HEK293T (cell line): Measurements from ENCODE around the gene ADRA2A.

Experiments used
- CTCF ChIA-PET: fragments of 350-600 bp; formaldehyde crosslinking; extraction: SDS; loops from one replicate; lab custom pipeline; 2021; ENCODE audit warnings: antibody characterized with exemption, inconsistent platforms; lab: Yijun Ruan, JAX
- POLR2A ChIA-PET: fragments of 350-600 bp; formaldehyde crosslinking; extraction: SDS; loops from one replicate; lab custom pipeline; 2020; ENCODE audit warnings: antibody characterized with exemption, inconsistent platforms; lab: Yijun Ruan, JAX
- DNase-seq: peaks from one replicate; pipeline ENCODE4 v3.0.0; 2012; ENCODE audit warnings: mixed read lengths; ENCODE audit errors: extremely low spot score
- ARNT ChIP-seq: fragments of 450-650 bp; IDR thresholded peaks from 2 replicates; pipeline ENCODE4 v1.6.1; 2017; ENCODE audit warnings: mild to moderate bottlenecking
- BHLHE40 ChIP-seq: fragments of 450-650 bp; IDR thresholded peaks from 2 replicates; pipeline ENCODE4 v1.6.1; 2016; ENCODE audit warnings: mild to moderate bottlenecking, moderate library complexity, borderline replicate concordance
- CTBP1 ChIP-seq: fragments of 450-650 bp; IDR thresholded peaks from 2 replicates; pipeline ENCODE4 v1.6.1; 2016; ENCODE audit warnings: borderline replicate concordance
- ELF4 ChIP-seq: fragments of 450-650 bp; IDR thresholded peaks from 2 replicates; pipeline ENCODE4 v1.6.1; 2017; ENCODE audit warnings: antibody characterized with exemption
- FOXA1 ChIP-seq: fragments of 450-650 bp; IDR thresholded peaks from 2 replicates; pipeline ENCODE4 v1.6.1; 2016; ENCODE audit warnings: mild to moderate bottlenecking
- FOXK2 ChIP-seq: fragments of 450-650 bp; IDR thresholded peaks from 2 replicates; pipeline ENCODE4 v1.6.1; 2016; ENCODE audit warnings: mild to moderate bottlenecking
- FOXM1 ChIP-seq: fragments of 450-650 bp; IDR thresholded peaks from 2 replicates; pipeline ENCODE4 v1.6.1; 2017; ENCODE audit warnings: mild to moderate bottlenecking, borderline replicate concordance
- HDGF ChIP-seq: fragments of 450-650 bp; IDR thresholded peaks from 2 replicates; pipeline ENCODE4 v1.6.1; 2017; ENCODE audit warnings: antibody characterized with exemption, borderline replicate concordance
- L3MBTL2 ChIP-seq: fragments of 450-650 bp; conservative IDR thresholded peaks from 2 replicates; pipeline ENCODE4 v1.6.1; 2016; ENCODE audit warnings: mild to moderate bottlenecking
- LEF1 ChIP-seq: fragments of 450-650 bp; IDR thresholded peaks from 2 replicates; pipeline ENCODE4 v1.6.1; 2017; ENCODE audit warnings: mild to moderate bottlenecking, borderline replicate concordance
- NFRKB ChIP-seq: fragments of 450-650 bp; IDR thresholded peaks from 2 replicates; pipeline ENCODE4 v1.6.1; 2016; ENCODE audit warnings: mild to moderate bottlenecking, moderate library complexity
- SP1 ChIP-seq: fragments of 450-650 bp; IDR thresholded peaks from 2 replicates; pipeline ENCODE4 v1.6.1; 2017
- SUZ12 ChIP-seq: fragments of 450-650 bp; IDR thresholded peaks from 2 replicates; pipeline ENCODE4 v1.6.1; 2016; ENCODE audit warnings: mild to moderate bottlenecking
- TARDBP ChIP-seq: fragments of 450-650 bp; IDR thresholded peaks from 2 replicates; pipeline ENCODE4 v1.6.1; 2016
- ZNF384 ChIP-seq: fragments of 450-650 bp; IDR thresholded peaks from 2 replicates; pipeline ENCODE4 v1.6.1; 2016
- TF ChIP-seq, protein P1 (sequence below): fragments of 450-650 bp; IDR thresholded peaks from 2 replicates; pipeline ENCODE4 v1.6.1; 2016

ADRA2A gene

DNA sequence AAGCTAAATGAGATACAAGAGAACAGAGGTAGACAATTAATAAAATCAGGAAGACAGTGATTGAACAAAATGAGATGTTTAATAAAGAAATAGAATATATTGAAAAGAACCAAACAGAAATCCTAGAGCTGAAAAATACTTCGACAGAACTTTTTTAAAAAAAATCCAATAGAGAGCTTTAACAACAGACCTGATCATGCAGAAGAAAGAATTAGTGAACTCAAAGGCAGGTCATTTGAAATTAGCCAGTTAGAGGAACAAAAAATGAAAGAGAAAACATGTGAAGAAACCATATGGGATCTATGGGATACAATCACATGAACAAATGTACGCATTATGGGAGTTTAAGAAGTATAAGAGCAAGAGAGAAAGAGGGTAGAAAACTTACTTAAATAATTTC, 37.3 kb upstream of the ADRA2A start:
- ChIA-PET POLR2A (no interaction called here), CTCF (no interaction called here)
- DNase-seq = no peak
- TF ChIP-seq FOXK2 (no peak), CTBP1 (no peak)

DNA sequence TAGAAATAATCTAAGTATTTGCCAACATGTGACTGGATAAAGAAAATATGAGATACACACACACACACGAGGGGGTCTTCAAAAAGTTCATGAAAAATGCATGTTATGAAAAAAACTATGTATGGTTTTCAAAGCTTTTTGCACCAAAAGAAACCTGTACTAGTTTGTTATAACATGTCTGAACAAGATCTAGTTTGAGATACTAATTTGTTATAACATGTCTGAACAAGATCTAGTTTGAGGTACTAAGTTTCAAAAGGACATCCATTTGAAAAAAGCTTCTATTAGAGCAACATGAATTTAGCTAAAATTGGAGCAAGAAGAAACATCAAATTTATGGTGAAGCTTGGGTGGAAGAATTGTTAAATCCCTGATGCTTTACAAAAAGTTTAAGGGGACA, 19.8 kb upstream of the ADRA2A start:
- POLR2A ChIA-PET = no interaction called here
- no peak for DNase-seq
- TF ChIP-seq ELF4 = no peak
- CTCF ChIA-PET = no interaction called here

GRCh38 chr10:111063471-111063870, 13.4 kb upstream of the ADRA2A start:
- POLR2A ChIA-PET = no interaction called here
- CTCF ChIA-PET = no interaction called here
- no peak for DNase-seq
- TF ChIP-seq BHLHE40 (no peak), TARDBP (no peak), L3MBTL2 (no peak), ZNF384 (no peak), FOXK2 (no peak), CTBP1 (no peak), FOXM1 (no peak), SP1 (no peak), HDGF (no peak), NFRKB (no peak), FOXA1 (no peak), ARNT (no peak), SUZ12 (no peak)
- TF ChIP-seq, protein P1, sequence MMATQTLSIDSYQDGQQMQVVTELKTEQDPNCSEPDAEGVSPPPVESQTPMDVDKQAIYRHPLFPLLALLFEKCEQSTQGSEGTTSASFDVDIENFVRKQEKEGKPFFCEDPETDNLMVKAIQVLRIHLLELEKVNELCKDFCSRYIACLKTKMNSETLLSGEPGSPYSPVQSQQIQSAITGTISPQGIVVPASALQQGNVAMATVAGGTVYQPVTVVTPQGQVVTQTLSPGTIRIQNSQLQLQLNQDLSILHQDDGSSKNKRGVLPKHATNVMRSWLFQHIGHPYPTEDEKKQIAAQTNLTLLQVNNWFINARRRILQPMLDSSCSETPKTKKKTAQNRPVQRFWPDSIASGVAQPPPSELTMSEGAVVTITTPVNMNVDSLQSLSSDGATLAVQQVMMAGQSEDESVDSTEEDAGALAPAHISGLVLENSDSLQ = no peak

- no peak for DNase-seq
- POLR2A ChIA-PET = no interaction called here
- CTCF ChIA-PET = interaction anchor here (0.7 kb wide), 1 partner anchor 173 kb away, joined by 3 read pairs; no protein-coding TSS in a partner anchor
- TF ChIP-seq CTBP1 (no peak), HDGF (no peak), ELF4 (no peak), ZNF384 (no peak), LEF1 (no peak), FOXK2 (no peak), SUZ12 (no peak), L3MBTL2 (no peak), FOXA1 (no peak), BHLHE40 (no peak), FOXM1 (no peak), ARNT (no peak), TARDBP (no peak)
- TF ChIP-seq, protein P1 = no peak
Observed at GRCh38 chr10:111072232-111072631, 4.6 kb upstream of the ADRA2A start.

DNA sequence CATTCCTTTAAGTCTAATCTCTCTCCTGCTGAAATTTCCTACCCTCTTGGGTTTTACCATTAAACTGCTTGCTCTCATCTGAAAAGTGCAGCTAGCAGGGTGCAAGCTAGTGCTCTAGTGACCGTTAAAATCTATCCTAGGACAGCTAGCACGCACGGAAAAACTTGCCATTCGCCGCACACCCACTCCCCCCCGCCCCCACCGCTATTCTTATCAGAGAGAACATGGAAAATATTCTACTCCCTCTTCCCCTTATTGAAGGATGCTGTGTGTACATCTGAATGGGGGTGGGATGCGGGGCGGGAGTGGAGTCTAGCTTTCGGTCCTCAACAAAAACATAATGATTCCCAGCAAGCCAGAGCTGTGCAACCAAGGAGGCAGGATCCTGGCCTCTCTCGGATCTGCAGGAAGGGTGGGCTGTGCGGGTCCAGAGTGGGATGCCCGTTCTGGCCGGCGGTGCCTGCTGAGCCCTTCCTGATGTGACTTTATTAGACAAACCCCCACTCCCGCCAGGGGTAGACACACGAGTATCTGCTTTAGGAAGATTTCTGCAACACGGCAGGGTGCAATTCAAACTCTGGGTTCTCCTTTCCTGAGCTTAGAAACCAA, 1.1 kb upstream of the ADRA2A start:
- no peak for DNase-seq
- no peak for TF ChIP-seq BHLHE40
- no peak for TF ChIP-seq HDGF
- TF ChIP-seq ARNT = no peak
- TF ChIP-seq CTBP1 = no peak
- TF ChIP-seq ELF4 = no peak
- ChIA-PET CTCF (interaction anchor here (0.6 to 2.2 kb wide), 10 partner anchors 11 to 1065 kb away, joined by 3 to 18 read pairs (median 4); no protein-coding TSS in a partner anchor), POLR2A (no interaction called here)

- CTCF ChIA-PET = interaction anchor here (0.6 to 2.2 kb wide), 14 partner anchors 11 to 1064 kb away, joined by 3 to 18 read pairs (median 4); no protein-coding TSS in a partner anchor
- no peak for TF ChIP-seq FOXA1
- peak; percentile 91 for DNase-seq
- POLR2A ChIA-PET = interaction anchor here (1.3 kb wide), 1 partner anchor 157 kb away, joined by 5 read pairs; the partner anchor contains the start of genes BBIP1 and SHOC2
Observed at GRCh38 chr10:111076191-111076681, 593 bp upstream of the ADRA2A start.

DNA sequence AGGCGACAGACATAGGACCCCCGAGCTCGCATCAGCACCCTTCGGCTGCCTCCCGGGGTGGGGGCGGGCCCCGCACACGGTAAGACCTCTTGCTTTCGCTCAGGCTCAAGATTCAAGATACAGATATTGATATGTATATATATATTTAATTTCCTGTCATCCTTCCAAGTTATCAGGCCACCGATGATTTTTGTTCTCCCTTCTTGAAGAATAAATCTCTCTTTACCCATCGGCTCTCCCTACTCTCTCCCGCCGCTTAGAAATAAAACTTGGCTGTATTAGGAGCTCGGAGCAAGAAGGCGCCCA, 603 bp downstream of the ADRA2A start:
- TF ChIP-seq CTBP1 = no peak
- no peak for TF ChIP-seq ARNT
- TF ChIP-seq FOXA1 = no peak
- TF ChIP-seq SP1 = no peak
- TF ChIP-seq FOXK2 = no peak
- no peak for TF ChIP-seq HDGF
- no peak for TF ChIP-seq ZNF384
- TF ChIP-seq TARDBP = no peak
- TF ChIP-seq SUZ12 = no peak
- TF ChIP-seq LEF1 = no peak
- TF ChIP-seq ELF4 = no peak
- TF ChIP-seq, protein P1 = no peak
- TF ChIP-seq NFRKB = no peak
- no peak for TF ChIP-seq BHLHE40
- DNase-seq = peak; percentile 4
- ChIA-PET CTCF (interaction anchor here (1.1 to 2.2 kb wide), 3 partner anchors 10 to 1059 kb away, joined by 3 to 18 read pairs (median 5); no protein-coding TSS in a partner anchor), POLR2A (interaction anchor here (1.3 kb wide), 1 partner anchor 159 kb away, joined by 5 read pairs; the partner anchor contains the start of genes BBIP1 and SHOC2)
